NT2/D1 (cell line): Measurements from ENCODE around the gene CT55.

Experiments
- SUZ12 ChIP-seq: IDR thresholded peaks from 2 replicates; pipeline ENCODE4 v1.6.1; 2011; ENCODE audit not compliant: insufficient read length, insufficient read depth; ENCODE audit errors: extremely low read depth
- YY1 ChIP-seq: IDR thresholded peaks from 2 replicates; pipeline ENCODE4 v1.6.1; 2011; ENCODE audit not compliant: insufficient read length, insufficient read depth
- ZNF274 ChIP-seq: IDR thresholded peaks from 2 replicates; pipeline ENCODE4 v1.6.1; 2011; ENCODE audit warnings: mild to moderate bottlenecking, low read depth, low read length

DNA sequence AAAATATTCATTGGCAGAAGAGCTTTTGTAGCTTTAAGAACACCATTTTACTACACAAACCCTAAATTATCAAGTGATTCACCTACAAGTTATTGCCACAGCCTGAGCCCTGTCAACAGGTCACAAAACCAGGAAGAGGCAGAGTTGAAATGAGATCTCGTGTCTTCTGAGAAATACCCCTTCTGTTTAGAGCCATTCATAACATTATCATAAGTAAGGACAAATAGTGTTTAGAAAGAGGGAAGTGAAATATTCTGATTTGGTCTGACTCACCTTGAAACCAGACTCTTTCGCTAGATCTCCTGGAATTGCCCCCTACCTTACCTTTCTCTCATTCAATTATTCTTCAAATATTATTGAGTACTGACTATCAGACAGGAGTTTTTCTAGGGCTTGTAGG lies 56.8 kb downstream of the CT55 start:
- no peak for TF ChIP-seq ZNF274
- TF ChIP-seq YY1 = no peak
- TF ChIP-seq SUZ12 = no peak
